Stomach (tissue), 4 donors: ENCODE results near the gene CCNJL.

ENCODE experiments used
- CTCF ChIP-seq, 7 experiments: fragments of 450-650 bp in 4 of 7; fragments of 200-600 bp in 3 of 7; sonication (generic) in 3 of 7; IDR thresholded peaks; one replicate each; pipeline ENCODE4 v1.5.1; 2016 to 2019; ENCODE audit warnings: antibody characterized with exemption in 7 of 7, control low read depth in 2 of 7, mild to moderate bottlenecking in 1 of 7
- EP300 ChIP-seq: sonication (generic); formaldehyde crosslinking; IDR thresholded peaks from one replicate; pipeline ENCODE4 v1.6.1; 2017; ENCODE audit warnings: antibody characterized with exemption
- POLR2A ChIP-seq, 4 donors: fragments of 450-650 bp; IDR thresholded peaks; one replicate each; pipeline ENCODE4 v1.6.1; 2016; ENCODE audit warnings: antibody characterized with exemption in 4 of 4, control low read depth in 2 of 4, mild to moderate bottlenecking in 1 of 4, moderate library complexity in 1 of 4
- POLR2AphosphoS5 ChIP-seq, 3 donors: sonication (generic); formaldehyde crosslinking; IDR thresholded peaks; one replicate each; pipeline ENCODE4 v1.6.1; 2016; ENCODE audit warnings: antibody characterized with exemption in 3 of 3

DNA sequence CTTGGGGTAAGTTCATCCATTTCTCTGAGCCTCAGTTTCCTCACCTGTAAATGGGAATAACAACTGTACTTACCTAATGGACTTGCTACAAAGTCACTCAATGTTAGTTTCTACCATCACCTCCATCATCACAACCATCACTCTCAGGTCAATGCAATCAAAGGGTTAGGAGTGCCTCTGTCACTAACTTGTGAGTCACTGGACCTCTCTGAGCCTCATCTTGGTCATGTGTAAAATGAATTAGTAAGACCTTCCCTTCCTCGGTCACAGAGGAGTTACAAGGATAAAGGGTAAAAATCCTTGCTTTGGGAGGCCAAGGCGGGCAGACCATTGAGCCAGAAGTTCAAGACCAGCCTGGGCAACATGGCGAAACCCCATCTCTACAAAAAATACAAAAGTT is 70.2 kb downstream of the CCNJL start:
- TF ChIP-seq EP300 (no peak), CTCF (IDR thresholded peaks at IDR 0.05) (no peak), POLR2A (IDR thresholded peaks at IDR 0.05) (no peak), POLR2AphosphoS5 (IDR thresholded peaks at IDR 0.05) (no peak)
